Testis (tissue), 2 donors: ENCODE data around the gene ENPP4.

Source experiments
- CTCF ChIP-seq, 3 experiments: fragments of 450-650 bp in 2 of 3; fragments of 200-600 bp in 1 of 3; sonication (generic) in 1 of 3; IDR thresholded peaks; one replicate each; pipeline ENCODE4 v1.5.1; 2016 to 2019; ENCODE audit warnings: antibody characterized with exemption in 3 of 3, mild to moderate bottlenecking in 2 of 3, moderate library complexity in 1 of 3
- POLR2A ChIP-seq: fragments of 450-650 bp; IDR thresholded peaks from one replicate; pipeline ENCODE4 v1.6.1; 2017; ENCODE audit warnings: antibody characterized with exemption, mild to moderate bottlenecking, moderate library complexity

DNA sequence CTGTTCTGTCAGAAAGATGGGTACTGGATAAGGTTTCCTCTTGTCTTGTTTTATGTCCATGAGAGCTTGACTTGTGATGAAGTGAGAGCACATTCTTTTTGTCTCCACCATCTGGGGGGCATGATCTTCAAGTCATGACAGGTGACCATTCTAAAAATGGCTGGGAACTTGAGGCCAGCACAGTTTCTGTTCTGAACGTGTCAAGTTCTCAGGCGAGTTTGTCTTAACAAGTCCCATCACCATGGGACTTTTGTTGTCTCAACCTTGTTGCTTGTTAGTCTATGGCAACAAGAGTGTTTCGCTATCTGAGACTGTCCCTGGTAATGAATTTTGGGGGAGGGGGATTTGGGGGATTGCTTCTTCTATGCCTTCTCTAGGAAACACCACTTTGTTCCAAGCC is 25.6 kb upstream of the ENPP4 start:
- no peak for TF ChIP-seq POLR2A
- TF ChIP-seq CTCF (IDR thresholded peaks at IDR 0.05): no peak
